ENCODE results near the gene TXK. TPM values are rescaled to one million over a fixed set of nuclear protein-coding genes. Genes with fewer than 3 reads are reported as not detected.

Gene TXK
- total and polyA plus RNA-seq, 3 donors from 2014 or later = 3.1 to 5.9 (median 3.6) TPM

- Histone ChIP-seq H3K27me3 (no peaks in the 10 kb centered on the region), H3K9me3 (no peaks in the 10 kb centered on the region), H3K27ac (no peak overlapping the region), H3K4me3 (no peak overlapping the region), H3K36me3 (ENCODE audit: low read depth, missing control alignments) (no peaks in the 10 kb centered on the region), H3K4me1 (no peaks in the 10 kb centered on the region)
- WGBS, 2 donors = 74 to 83% methylated on average over 2 of the region's 2 CpGs
- intact Hi-C loops (cut with DNase I; ENCODE audit: low total_unique reads) = no loop called here
- TF ChIP-seq CTCF (IDR thresholded peaks at IDR 0.05) (no peak), POLR2A (IDR thresholded peaks at IDR 0.05) (no peak)
- no peak for DNase-seq
Measured at GRCh38 chr4:48043504-48043903, 90.5 kb downstream of the TXK start.

GRCh38 chr4:48042979-48043461 lies 91.0 kb downstream of the TXK start:
- WGBS, 2 donors = 61 to 72% methylated on average over 3 of the region's 3 CpGs
- Histone ChIP-seq H3K4me3 (no peak overlapping the region), H3K9me3 (no peaks in the 10 kb centered on the region), H3K4me1 (no peaks in the 10 kb centered on the region), H3K27me3 (no peaks in the 10 kb centered on the region), H3K27ac (no peak overlapping the region), H3K36me3 (ENCODE audit: low read depth, missing control alignments) (no peaks in the 10 kb centered on the region)
- TF ChIP-seq POLR2A (IDR thresholded peaks at IDR 0.05) (no peak), CTCF (IDR thresholded peaks at IDR 0.05) (no peak)
- no peak for DNase-seq
- intact Hi-C loops (cut with DNase I; ENCODE audit: low total_unique reads) = no loop called here

- Histone ChIP-seq H3K9me3 (no peaks in the 10 kb centered on the region), H3K27ac (no peak overlapping the region), H3K4me1 (no peaks in the 10 kb centered on the region), H3K27me3 (no peaks in the 10 kb centered on the region), H3K36me3 (ENCODE audit: low read depth, missing control alignments) (no peaks in the 10 kb centered on the region), H3K4me3 (no peak overlapping the region)
- DNase-seq = no peak
- intact Hi-C loops (cut with DNase I; ENCODE audit: low total_unique reads) = no loop called here
- WGBS, 2 donors = 73 to 88% methylated on average over 4 of the region's 4 CpGs
- TF ChIP-seq CTCF (IDR thresholded peaks at IDR 0.05) (no peak), POLR2A (IDR thresholded peaks at IDR 0.05) (no peak)
Measured at GRCh38 chr4:48041535-48042137, 92.4 kb downstream of the TXK start.

- Histone ChIP-seq H3K9me3 (no peaks in the 10 kb centered on the region), H3K4me1 (no peaks in the 10 kb centered on the region), H3K27ac (no peak overlapping the region), H3K4me3 (no peak overlapping the region), H3K27me3 (no peaks in the 10 kb centered on the region), H3K36me3 (ENCODE audit: low read depth, missing control alignments) (no peaks in the 10 kb centered on the region)
- TF ChIP-seq POLR2A (IDR thresholded peaks at IDR 0.05) (no peak), CTCF (IDR thresholded peaks at IDR 0.05) (no peak)
- DNase-seq = no peak
- intact Hi-C loops (cut with DNase I; ENCODE audit: low total_unique reads) = no loop called here
Measured at GRCh38 chr4:48039561-48039960, 94.5 kb downstream of the TXK start.

GRCh38 chr4:48038666-48039065 lies 95.4 kb downstream of the TXK start:
- no peaks in the 10 kb centered on the region for H3K9me3 ChIP-seq
- WGBS, 2 donors = 17 to 24% methylated on average over 2 of the region's 2 CpGs
- no peak for TF ChIP-seq CTCF (IDR thresholded peaks at IDR 0.05)
- TF ChIP-seq POLR2A (IDR thresholded peaks at IDR 0.05) = no peak
- no peak for DNase-seq
- no peak overlapping the region for H3K27ac ChIP-seq
- H3K27me3 ChIP-seq = no peaks in the 10 kb centered on the region
- no peak overlapping the region for H3K4me3 ChIP-seq
- intact Hi-C loops (cut with DNase I; ENCODE audit: low total_unique reads) = no loop called here
- no peaks in the 10 kb centered on the region for H3K4me1 ChIP-seq
- no peaks in the 10 kb centered on the region for H3K36me3 ChIP-seq (ENCODE audit: low read depth, missing control alignments)
